ENCODE measurements around the gene TOMM40L. TPM values are rescaled to one million over a fixed set of nuclear protein-coding genes. Genes with fewer than 3 reads are reported as not detected.
"Not testable (repeated sequence)": the region's sequence is repeated elsewhere in the genome, so short reads cannot be mapped to it uniquely, and the experiment has no call there.

TOMM40L gene
- polyA plus RNA-seq, 3 donors from 2014 or later: 7.9 to 11.3 (median 11.1) TPM

DNA sequence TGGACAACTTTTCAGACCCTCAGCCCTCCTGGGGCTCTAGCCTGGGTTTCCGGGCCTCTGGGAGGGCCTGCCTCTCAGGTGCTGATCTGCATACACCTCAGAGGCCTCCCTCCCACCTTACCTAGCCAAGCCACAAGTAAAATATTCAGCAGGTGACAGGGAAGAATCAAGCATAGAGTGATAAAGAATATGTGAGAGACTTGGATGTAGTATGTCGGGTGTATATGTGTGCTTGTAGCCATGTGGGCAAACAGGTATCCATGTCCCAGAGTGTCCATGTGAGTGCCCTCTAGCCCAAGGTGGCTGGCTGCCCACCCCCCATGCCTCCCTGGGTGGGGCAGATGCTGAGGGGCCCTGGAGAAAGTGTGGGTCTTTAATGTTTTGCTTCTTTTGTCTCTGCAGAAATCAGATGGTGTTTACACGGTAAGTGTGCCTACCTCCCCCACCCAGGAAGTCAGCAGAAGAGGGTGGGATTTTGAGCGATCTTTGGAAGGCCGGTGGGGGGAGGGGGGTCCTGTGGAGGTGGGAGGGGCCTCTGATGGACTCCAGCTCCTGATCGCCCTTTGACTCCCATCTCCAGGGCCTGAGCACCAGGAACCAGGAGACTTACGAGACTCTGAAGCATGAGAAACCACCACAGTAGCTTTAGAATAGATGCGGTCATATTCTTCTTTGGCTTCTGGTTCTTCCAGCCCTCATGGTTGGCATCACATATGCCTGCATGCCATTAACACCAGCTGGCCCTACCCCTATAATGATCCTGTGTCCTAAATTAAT lies 7.4 kb upstream of the TOMM40L start:
- Mint-ChIP-seq H3K9me3 (no peaks in the 10 kb centered on the region), H3K36me3 (peaks cover 12 to 47% (median 26%) of the 10 kb centered on the region in 3 donors), H3K27me3 (ENCODE audit: low read depth in 3 of 3) (peaks cover 0 to 16% (median 11%) of the 10 kb centered on the region in 3 donors)

DNA sequence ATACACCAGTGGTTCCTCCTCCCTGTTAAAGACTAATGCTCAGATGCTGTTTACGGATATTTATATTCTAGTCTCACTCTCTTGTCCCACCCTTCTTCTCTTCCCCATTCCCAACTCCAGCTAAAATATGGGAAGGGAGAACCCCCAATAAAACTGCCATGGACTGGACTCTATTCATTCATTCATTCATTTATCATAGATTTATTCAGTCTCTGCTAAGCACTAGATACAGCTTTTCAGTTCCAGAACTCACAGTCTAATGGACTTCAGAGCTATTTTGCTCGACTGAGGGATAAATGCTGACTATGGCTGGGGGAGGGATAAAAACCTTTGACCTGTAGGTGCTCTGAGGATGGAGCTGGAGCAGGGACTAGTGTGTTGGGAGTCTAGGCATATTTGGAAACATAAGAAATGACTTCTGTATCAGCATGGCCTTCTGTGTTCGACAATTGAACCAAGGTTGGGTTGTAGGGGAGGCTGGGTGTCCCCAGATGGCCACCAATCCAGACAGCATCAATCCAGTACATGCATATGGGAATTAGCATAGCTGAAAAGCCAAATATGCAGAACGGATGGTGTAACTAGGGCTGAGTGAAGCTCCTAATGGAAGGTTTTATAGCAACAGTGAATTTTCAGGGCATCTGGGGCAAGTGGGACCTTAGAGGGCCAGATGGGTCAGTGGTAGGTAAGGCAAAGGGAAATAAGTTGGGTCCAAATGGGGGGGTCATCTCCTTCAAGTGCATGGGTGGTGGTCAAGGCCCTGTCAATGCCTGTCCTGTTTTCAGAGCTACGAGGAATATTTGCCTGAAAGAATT lies 6.6 kb upstream of the TOMM40L start:
- peak overlapping the region in 4 of 5 donors; percentile 92 to 98 (median 96) for H3K4me3 Mint-ChIP-seq
- peaks cover 0 to 16% (median 11%) of the 10 kb centered on the region in 3 donors for H3K27me3 Mint-ChIP-seq (ENCODE audit: low read depth in 3 of 3)

More for the DNA sequence above, 7.4 kb upstream of the TOMM40L start:
- peaks cover 66 to 71% of the 10 kb centered on the region in 2 donors for H3K4me1 Mint-ChIP-seq
- H3K4me3 Mint-ChIP-seq: peak overlapping the region; percentile 92 to 98 (median 97)
- DNase-seq: no peak
- H3K27ac Mint-ChIP-seq: peak overlapping the region; percentile 96 to 100 (median 98)

DNA sequence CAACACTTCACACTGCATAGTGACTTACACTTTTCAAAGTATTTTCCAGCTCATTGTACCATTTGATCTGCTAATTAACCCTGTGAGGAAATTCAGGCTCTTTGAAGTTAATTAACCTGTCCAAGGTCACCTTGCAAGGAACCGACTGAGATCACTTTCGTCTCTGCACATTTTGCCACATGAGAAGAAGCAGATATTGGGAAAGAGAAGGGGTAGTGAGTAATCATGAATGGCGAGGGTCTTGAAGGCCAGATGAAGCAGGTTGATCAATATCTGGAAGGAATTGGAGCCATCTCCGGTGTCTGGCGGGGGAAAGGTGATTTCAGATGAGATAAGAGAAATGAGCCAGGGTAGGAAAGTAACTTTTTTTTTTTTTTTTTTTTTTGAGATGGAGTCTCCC lies 5.9 kb upstream of the TOMM40L start:
- Mint-ChIP-seq H3K4me3 (no peak overlapping the region), H3K4me1 (peaks cover 60 to 65% of the 10 kb centered on the region in 2 donors), H3K27me3 (ENCODE audit: low read depth in 3 of 3) (peaks cover 0 to 15% (median 11%) of the 10 kb centered on the region in 3 donors), H3K36me3 (peaks cover 4 to 34% (median 16%) of the 10 kb centered on the region in 3 donors), H3K27ac (peak overlapping the region; percentile 96 to 100 (median 98)), H3K9me3 (no peaks in the 10 kb centered on the region)
- no peak for DNase-seq

More for the DNA sequence above, 6.6 kb upstream of the TOMM40L start:
- H3K27ac Mint-ChIP-seq: peak overlapping the region; percentile 96 to 100 (median 98)
- no peaks in the 10 kb centered on the region for H3K9me3 Mint-ChIP-seq
- peaks cover 4 to 39% (median 18%) of the 10 kb centered on the region in 3 donors for H3K36me3 Mint-ChIP-seq
- peaks cover 64 to 71% of the 10 kb centered on the region in 2 donors for H3K4me1 Mint-ChIP-seq
- DNase-seq: no peak

DNA sequence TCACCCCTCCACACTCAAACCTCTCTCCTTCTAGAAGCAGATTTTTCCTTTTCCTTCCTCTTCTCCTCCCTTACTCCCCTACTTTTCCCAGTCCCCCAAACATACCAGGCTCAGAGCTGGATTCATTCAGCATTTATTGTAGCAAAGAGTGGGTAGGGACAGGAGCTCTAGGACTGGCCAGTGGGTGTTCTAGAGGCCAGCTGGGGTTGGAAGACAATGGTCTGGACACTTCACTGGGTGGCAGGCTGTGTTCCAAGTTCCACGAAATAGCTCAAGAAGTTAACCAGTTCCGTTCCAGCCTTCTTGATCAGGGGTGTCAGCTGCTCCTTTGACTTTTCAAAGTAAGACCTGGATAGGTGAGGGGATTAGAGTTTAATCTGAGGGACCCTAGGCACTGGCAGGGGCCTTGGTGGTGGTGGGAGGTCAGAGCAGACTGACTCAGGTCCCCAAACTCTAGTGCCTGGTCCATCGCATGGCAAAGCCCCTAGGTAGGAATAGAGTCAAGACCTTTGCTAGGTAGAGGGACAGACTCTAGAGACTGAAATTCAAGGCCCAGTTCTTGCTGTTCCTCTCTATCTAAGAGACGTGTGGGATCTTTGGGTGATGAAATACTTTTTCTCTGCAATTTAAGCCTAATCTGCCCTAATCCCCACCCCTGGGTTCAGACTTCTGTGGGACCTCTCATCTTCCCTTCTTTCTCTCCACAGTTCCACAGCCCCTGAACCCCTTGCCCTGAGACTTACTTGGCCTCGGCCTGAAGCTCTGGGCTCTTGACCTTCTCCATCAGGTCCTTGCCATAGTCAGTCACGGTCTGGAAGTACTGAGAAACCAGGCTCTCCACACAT lies 3.5 kb upstream of the TOMM40L start:
- peaks cover 68 to 74% of the 10 kb centered on the region in 2 donors for H3K4me1 Mint-ChIP-seq
- peaks cover 4 to 32% (median 15%) of the 10 kb centered on the region in 3 donors for H3K36me3 Mint-ChIP-seq
- H3K4me3 Mint-ChIP-seq: no peak overlapping the region
- peak overlapping the region in 5 of 6 donors; percentile 71 to 82 (median 80) for H3K27ac Mint-ChIP-seq
- no peaks in the 10 kb centered on the region for H3K9me3 Mint-ChIP-seq
- H3K27me3 Mint-ChIP-seq (ENCODE audit: low read depth in 3 of 3): peaks cover 0 to 9% (median 8%) of the 10 kb centered on the region in 3 donors
- DNase-seq: no peak

DNA sequence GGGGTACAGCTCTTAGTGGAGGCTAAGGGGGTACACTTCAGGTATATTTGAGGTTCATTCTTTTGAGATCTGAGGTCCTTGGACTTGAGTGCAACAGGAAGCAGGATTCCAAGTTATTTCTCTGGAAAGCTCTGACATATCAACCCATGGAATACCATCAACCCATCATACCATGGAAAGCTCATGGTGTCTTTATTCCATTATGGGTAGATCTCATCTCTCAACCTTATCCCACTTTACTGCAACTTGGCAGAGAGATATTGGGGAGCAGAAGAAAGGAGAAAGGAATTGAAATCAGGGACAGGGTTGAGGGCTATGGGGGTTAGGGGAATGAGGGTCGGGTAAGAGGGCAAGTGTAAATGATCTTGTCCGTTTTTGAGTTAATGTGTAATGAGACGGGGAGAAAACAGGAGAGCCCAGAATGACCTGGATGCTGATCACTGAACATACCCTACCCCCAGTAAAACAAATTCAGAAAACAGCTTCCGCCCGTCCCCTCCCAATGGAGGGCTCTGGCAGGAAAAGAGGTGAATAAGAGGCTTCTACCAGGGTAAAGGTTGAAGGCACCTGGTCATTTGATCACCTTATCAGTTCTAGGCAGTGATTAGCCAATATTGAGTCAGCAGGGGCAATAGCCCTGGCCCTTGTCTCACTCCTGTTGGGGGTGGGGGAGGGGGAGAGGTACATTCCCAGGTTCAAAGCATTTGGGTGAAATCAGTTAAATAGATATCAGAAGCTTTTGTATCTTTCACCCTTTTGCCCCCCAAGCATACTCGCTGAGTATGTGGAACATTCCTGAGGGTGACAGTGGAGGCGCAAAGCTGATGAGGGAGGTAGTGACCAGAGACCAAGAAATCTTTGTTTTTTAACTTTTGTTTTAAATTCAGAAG lies 1.8 kb upstream of the TOMM40L start:
- Mint-ChIP-seq H3K27me3 (ENCODE audit: low read depth in 3 of 3) (peaks cover 0 to 5% (median 4%) of the 10 kb centered on the region in 3 donors), H3K9me3 (no peaks in the 10 kb centered on the region), H3K36me3 (peaks cover 8 to 33% (median 9%) of the 10 kb centered on the region in 3 donors), H3K4me3 (no peak overlapping the region), H3K4me1 (peaks cover 62 to 71% of the 10 kb centered on the region in 2 donors), H3K27ac (peak overlapping the region in 5 of 6 donors; percentile 40 to 90 (median 62))
- no peak for DNase-seq

DNA sequence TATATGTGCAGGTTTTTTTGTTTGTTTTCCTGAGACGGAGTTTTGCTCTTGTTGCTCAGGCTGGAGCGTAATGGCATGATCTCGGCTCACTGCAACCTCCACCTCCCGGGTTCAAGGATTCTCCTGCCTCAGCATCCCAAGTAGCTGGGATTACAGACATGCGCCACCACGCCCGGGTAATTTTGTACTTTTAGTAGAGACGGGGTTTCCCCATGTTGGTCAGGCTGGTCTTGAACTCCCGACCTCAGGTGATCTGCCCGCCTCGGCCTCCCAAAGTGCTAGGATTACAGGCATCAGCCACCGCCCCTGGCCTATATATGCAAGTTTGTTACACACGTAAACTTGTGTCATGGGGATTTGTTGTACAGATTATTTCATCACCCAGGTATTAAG lies 1.2 kb upstream of the TOMM40L start:
- H3K27me3 Mint-ChIP-seq (ENCODE audit: low read depth in 3 of 3); DNase-seq; H3K4me3 Mint-ChIP-seq; H3K9me3 Mint-ChIP-seq: not testable (repeated sequence)
- peaks cover 56 to 65% of the 10 kb centered on the region in 2 donors for H3K4me1 Mint-ChIP-seq
- peak overlapping the region in 3 of 6 donors; percentile 79 to 91 (median 90) for H3K27ac Mint-ChIP-seq
- H3K36me3 Mint-ChIP-seq: peaks cover 5 to 31% (median 8%) of the 10 kb centered on the region in 3 donors

DNA sequence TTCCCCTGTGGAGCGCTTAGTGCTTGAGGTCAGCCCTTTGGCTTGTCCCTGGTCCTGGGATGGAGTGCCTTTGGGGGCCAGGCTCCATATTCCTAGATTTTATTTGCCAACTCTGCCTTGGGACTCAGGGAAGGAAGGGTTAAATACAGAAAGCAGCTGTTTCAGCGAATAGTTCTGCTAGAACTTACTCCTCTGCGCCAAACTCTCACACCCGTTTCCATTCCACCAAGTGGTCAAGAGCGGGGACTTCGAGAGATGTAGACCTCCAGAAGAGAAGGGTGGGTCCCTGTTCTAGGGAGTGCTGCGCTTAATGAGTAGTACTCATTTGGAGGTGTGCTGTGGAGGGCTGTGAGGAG lies 704 bp upstream of the TOMM40L start:
- Mint-ChIP-seq H3K4me3 (peak overlapping the region in 4 of 5 donors; percentile 94 to 98 (median 98)), H3K4me1 (peaks cover 51 to 60% of the 10 kb centered on the region in 2 donors), H3K27me3 (ENCODE audit: low read depth in 3 of 3) (peaks cover 0 to 6% (median 4%) of the 10 kb centered on the region in 3 donors), H3K27ac (peak overlapping the region; percentile 77 to 94 (median 90)), H3K36me3 (peaks cover 0 to 26% (median 7%) of the 10 kb centered on the region in 3 donors), H3K9me3 (no peaks in the 10 kb centered on the region)
- DNase-seq: no peak

DNA sequence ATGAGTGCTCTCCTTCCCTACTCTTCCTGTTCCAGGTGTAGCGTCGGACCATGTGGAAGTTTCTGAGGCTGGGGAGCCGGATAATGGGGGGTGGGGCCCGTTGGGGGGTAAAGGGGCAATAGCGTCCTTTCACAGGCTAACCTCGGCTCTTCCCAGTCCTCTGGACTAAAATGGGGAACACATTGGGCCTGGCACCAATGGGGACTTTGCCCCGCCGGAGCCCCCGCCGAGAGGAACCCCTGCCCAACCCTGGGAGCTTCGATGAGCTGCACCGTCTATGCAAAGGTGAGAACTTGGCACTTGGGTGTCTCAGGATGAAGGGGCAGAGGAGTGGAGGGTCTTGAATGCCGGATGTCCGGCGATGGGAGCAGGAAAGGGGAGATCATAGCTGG lies 456 bp downstream of the TOMM40L start:
- Mint-ChIP-seq H3K4me1 (peaks cover 50 to 53% of the 10 kb centered on the region in 2 donors), H3K27ac (peak overlapping the region; percentile 77 to 94 (median 90)), H3K9me3 (no peaks in the 10 kb centered on the region), H3K4me3 (peak overlapping the region; percentile 85 to 98 (median 97)), H3K36me3 (peaks cover 0 to 22% (median 8%) of the 10 kb centered on the region in 3 donors), H3K27me3 (ENCODE audit: low read depth in 3 of 3) (peaks cover 0 to 6% (median 4%) of the 10 kb centered on the region in 3 donors)
- DNase-seq: no peak

DNA sequence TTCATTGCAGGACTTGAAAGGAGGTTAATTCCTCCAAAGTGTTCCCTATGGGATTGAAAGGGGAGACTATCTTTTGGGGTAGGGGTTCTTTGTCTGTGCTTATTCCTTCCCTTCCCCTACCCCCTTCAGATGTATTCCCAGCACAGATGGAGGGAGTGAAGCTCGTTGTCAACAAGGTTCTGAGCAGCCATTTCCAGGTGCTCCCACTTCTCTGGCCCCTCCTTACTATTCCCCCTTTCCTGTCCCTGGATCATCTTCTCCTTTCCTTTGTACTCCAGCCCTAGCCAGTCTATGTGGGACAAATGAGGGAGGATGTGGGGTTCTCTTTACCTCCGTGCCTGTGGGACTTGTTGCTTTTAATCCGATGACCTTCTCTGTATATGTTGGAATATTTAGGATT lies 899 bp downstream of the TOMM40L start:
- Mint-ChIP-seq H3K36me3 (peaks cover 0 to 22% (median 8%) of the 10 kb centered on the region in 3 donors), H3K27ac (peak overlapping the region in 5 of 6 donors; percentile 47 to 79 (median 56)), H3K4me1 (peaks cover 49 to 53% of the 10 kb centered on the region in 2 donors), H3K27me3 (ENCODE audit: low read depth in 3 of 3) (peaks cover 0 to 6% (median 4%) of the 10 kb centered on the region in 3 donors), H3K9me3 (no peaks in the 10 kb centered on the region), H3K4me3 (peak overlapping the region; percentile 78 to 98 (median 94))
- DNase-seq: no peak

DNA sequence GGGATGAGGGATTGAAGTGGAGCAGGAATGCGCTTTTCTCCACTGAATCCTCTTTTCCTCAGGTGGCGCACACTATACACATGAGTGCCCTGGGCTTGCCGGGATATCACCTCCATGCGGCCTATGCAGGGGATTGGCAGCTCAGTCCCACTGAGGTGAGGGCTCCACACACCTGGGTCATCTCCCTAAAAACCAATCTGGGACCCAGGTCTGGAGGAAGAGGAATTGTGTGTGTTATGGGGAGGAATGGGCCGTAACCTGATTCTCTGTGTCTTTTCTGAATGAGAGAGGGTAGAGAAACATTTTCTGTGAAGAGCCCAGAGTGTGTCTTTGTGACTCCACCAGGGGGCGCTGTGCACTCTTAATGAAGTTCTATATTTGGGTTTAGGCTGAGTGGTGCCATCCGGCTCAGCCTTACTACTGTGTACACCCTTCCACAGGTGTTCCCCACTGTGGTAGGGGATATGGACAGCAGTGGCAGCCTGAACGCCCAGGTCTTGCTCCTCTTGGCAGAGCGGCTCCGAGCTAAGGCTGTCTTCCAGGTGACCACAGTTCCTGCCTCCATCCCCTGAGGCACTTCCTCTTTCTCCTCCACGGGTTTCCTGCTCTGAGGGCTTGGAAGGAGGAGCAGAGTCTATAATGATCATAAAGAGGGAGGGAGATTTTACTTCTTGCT lies 1.5 kb downstream of the TOMM40L start:
- Mint-ChIP-seq H3K9me3 (no peaks in the 10 kb centered on the region), H3K4me3 (peak overlapping the region; percentile 78 to 98 (median 94)), H3K36me3 (peaks cover 0 to 22% (median 8%) of the 10 kb centered on the region in 3 donors), H3K27me3 (ENCODE audit: low read depth in 3 of 3) (peaks cover 0 to 6% (median 4%) of the 10 kb centered on the region in 3 donors), H3K4me1 (peaks cover 47 to 53% of the 10 kb centered on the region in 2 donors), H3K27ac (peak overlapping the region; percentile 51 to 79 (median 64))
- peak; percentile 75 to 81 (median 75) for DNase-seq

DNA sequence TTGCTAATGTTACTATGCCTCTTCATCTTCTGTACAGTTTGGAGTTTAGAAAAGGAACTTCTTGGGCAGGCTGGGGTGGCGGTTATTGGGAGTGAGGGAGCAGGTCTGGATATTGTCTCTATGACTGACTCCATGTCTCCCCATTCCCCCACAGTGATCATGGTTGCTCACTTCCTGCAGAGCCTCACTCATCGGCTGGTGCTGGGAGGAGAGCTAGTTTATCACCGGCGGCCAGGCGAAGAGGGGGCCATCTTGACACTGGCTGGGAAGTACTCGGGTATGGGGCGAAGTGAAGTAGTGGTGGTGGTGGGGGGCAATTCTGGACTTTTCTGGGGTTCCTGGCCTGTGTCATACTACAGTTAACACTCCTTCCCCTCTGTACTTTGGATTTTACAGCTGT lies 2.2 kb downstream of the TOMM40L start:
- Mint-ChIP-seq H3K36me3 (peaks cover 0 to 19% (median 8%) of the 10 kb centered on the region in 3 donors), H3K9me3 (no peaks in the 10 kb centered on the region), H3K27ac (peak overlapping the region in 5 of 6 donors; percentile 22 to 85 (median 73)), H3K27me3 (ENCODE audit: low read depth in 3 of 3) (peaks cover 0 to 6% (median 3%) of the 10 kb centered on the region in 3 donors), H3K4me3 (peak overlapping the region in 3 of 5 donors; percentile 52 to 98 (median 94)), H3K4me1 (peaks cover 42 to 49% of the 10 kb centered on the region in 2 donors)
- no peak for DNase-seq
